H1 (cell line): ENCODE results near the gene SRCIN1. TPM values are rescaled to one million over a fixed set of nuclear protein-coding genes. Genes with fewer than 3 reads are reported as not detected.

Experiments
- CTCF ChIA-PET: fragments of 300-600 bp; sonication (Branson Sonifier 250); formaldehyde crosslinking; loops from one replicate; lab custom pipeline; 2021; ENCODE audit not compliant: partially characterized antibody; lab: Charles Lee
- POLR2A ChIA-PET: fragments of 300-600 bp; sonication (Branson Sonifier 250); formaldehyde crosslinking; loops from one replicate; lab custom pipeline; 2021; ENCODE audit warnings: inconsistent platforms; ENCODE audit not compliant: partially characterized antibody; lab: Charles Lee
- DNase-seq, 2 experiments: peaks; one replicate each; pipeline versions ENCODE4 v3.0.0 to v3.0.0-alpha.2; 2010 to 2022; ENCODE audit warnings: low spot score in 2 of 2, low read depth in 1 of 2, mixed read lengths in 1 of 2
- FAIRE-seq: peaks from 2 replicates; lab custom pipeline; 2011; peaks lifted over from hg19 to GRCh38; lab: Jason Lieb, UNC
- H2AFZ ChIP-seq: 2 replicates; pipeline ENCODE4 v1.8.1; 2012; ENCODE audit warnings: low read length, inconsistent platforms
- H2AK5ac ChIP-seq: 2 replicates; pipeline ENCODE4 v1.6.1; 2013; ENCODE audit warnings: low read depth, low read length
- H2BK120ac ChIP-seq: replicated peaks from 2 replicates; pipeline ENCODE3; 2013; ENCODE audit warnings: low read depth, low read length, inconsistent platforms
- H2BK12ac ChIP-seq: 2 replicates; pipeline ENCODE4 v1.6.1; 2013; ENCODE audit warnings: low read depth, low read length
- H2BK15ac ChIP-seq: 2 replicates; pipeline ENCODE4 v1.6.1; 2013; ENCODE audit warnings: low read length
- H2BK20ac ChIP-seq: 2 replicates; pipeline ENCODE4 v1.6.1; 2013; ENCODE audit warnings: low read length
- H2BK5ac ChIP-seq: 2 replicates; pipeline ENCODE4 v1.6.1; 2013; ENCODE audit warnings: low read depth, low read length
- H3K14ac ChIP-seq: 2 replicates; pipeline ENCODE4 v1.6.1; 2013; ENCODE audit warnings: inconsistent platforms; ENCODE audit not compliant: insufficient read length
- H3K18ac ChIP-seq: 2 replicates; pipeline ENCODE4 v1.6.1; 2013; ENCODE audit warnings: low read length; ENCODE audit errors: extremely low read depth
- H3K23ac ChIP-seq: 2 replicates; pipeline ENCODE4 v1.6.1; 2013; ENCODE audit warnings: inconsistent platforms; ENCODE audit not compliant: insufficient read length
- H3K23me2 ChIP-seq: 2 replicates; pipeline ENCODE4 v1.6.1; 2013; ENCODE audit warnings: low read depth, low read length
- H3K27ac ChIP-seq: 2 replicates; pipeline ENCODE4 v1.6.1; 2011; ENCODE audit warnings: low read depth, low read length, inconsistent platforms
- H3K27me3 ChIP-seq, 4 experiments: replicated peaks in 1 of 4; 1 replicate in 1 of 4; 2 replicates in 3 of 4; pipeline versions ENCODE4 v1.6.1 to v1.8.1; 2011 to 2013; ENCODE audit warnings: low read length in 3 of 4, mild to moderate bottlenecking in 3 of 4, inconsistent platforms in 2 of 4, mixed read lengths in 2 of 4, moderate library complexity in 1 of 4; ENCODE audit not compliant: control insufficient read depth in 3 of 4, insufficient read depth in 3 of 4; ENCODE audit errors: extremely low read depth in 1 of 4
- H3K36me3 ChIP-seq, 4 experiments: 2 replicates each; pipeline versions ENCODE4 v1.6.1 to v1.8.1; 2011 to 2013; ENCODE audit warnings: mild to moderate bottlenecking in 4 of 4, low read length in 3 of 4, moderate library complexity in 2 of 4, control low read depth in 1 of 4, inconsistent platforms in 1 of 4; ENCODE audit not compliant: insufficient read depth in 4 of 4, control insufficient read depth in 2 of 4
- H3K4ac ChIP-seq: replicated peaks from 2 replicates; pipeline ENCODE3; 2013; ENCODE audit warnings: low read length, low read depth, mixed read lengths, inconsistent platforms; ENCODE audit not compliant: insufficient read length
- H3K4me1 ChIP-seq, 4 experiments: replicated peaks in 1 of 4; 1 replicate in 1 of 4; 2 replicates in 3 of 4; pipeline versions ENCODE4 v1.6.1 to v1.8.1; 2011 to 2013; ENCODE audit warnings: low read length in 3 of 4, inconsistent platforms in 2 of 4, mixed read lengths in 1 of 4; ENCODE audit not compliant: insufficient read depth in 4 of 4, control insufficient read depth in 3 of 4
- H3K4me2 ChIP-seq, 2 experiments: 2 replicates each; pipeline versions ENCODE4 v1.6.1 to v1.8.1; 2011 to 2013; ENCODE audit warnings: low read depth in 2 of 2, low read length in 2 of 2, control low read depth in 1 of 2, inconsistent platforms in 1 of 2, mild to moderate bottlenecking in 1 of 2; ENCODE audit not compliant: insufficient read depth in 1 of 2
- H3K4me3 ChIP-seq, 4 experiments: fragments of 200-600, 300-600 bp in 1 of 4; sonication (generic), shearing (Covaris generic), sonication (Bioruptor Twin) in 1 of 4; 2 replicates each; pipeline versions ENCODE4 v1.5.1 to v1.8.1; 2011 to 2016; ENCODE audit warnings: low read length in 4 of 4, low read depth in 3 of 4, control low read depth in 2 of 4, inconsistent platforms in 2 of 4, mild to moderate bottlenecking in 2 of 4, mixed read lengths in 1 of 4, moderate library complexity in 1 of 4; ENCODE audit not compliant: insufficient read depth in 2 of 4; ENCODE audit errors: extremely low read depth in 1 of 4
- H3K56ac ChIP-seq: replicated peaks from 2 replicates; pipeline ENCODE3; 2013; ENCODE audit warnings: low read depth, mild to moderate bottlenecking, mixed read lengths, low read length, inconsistent platforms; ENCODE audit not compliant: insufficient read length
- H3K79me1 ChIP-seq: 2 replicates; pipeline ENCODE4 v1.6.1; 2013; ENCODE audit warnings: low read depth, low read length, control low read depth
- H3K79me2 ChIP-seq, 2 experiments: 2 replicates each; pipeline versions ENCODE4 v1.6.1 to v1.8.1; 2012 to 2013; ENCODE audit warnings: low read length in 2 of 2, mild to moderate bottlenecking in 2 of 2, inconsistent platforms in 1 of 2; ENCODE audit not compliant: insufficient read depth in 2 of 2, control insufficient read depth in 1 of 2
- H3K9ac ChIP-seq, 4 experiments: replicated peaks in 1 of 4; 1 replicate in 1 of 4; 2 replicates in 3 of 4; pipeline versions ENCODE4 v1.6.1 to v1.8.1; 2011 to 2013; ENCODE audit warnings: low read depth in 3 of 4, low read length in 3 of 4, control low read depth in 2 of 4, mild to moderate bottlenecking in 2 of 4, moderate library complexity in 2 of 4, inconsistent platforms in 1 of 4; ENCODE audit errors: extremely low read depth in 1 of 4
- H3K9me3 ChIP-seq, 2 experiments: 2 replicates each; pipeline versions ENCODE4 v1.6.1 to v1.8.1; 2012 to 2013; ENCODE audit warnings: mild to moderate bottlenecking in 2 of 2, moderate library complexity in 2 of 2, control low read depth in 1 of 2, inconsistent platforms in 1 of 2, low read depth in 1 of 2, low read length in 1 of 2, mixed read lengths in 1 of 2; ENCODE audit not compliant: insufficient read depth in 2 of 2
- H4K20me1 ChIP-seq, 2 experiments: replicated peaks in 1 of 2; 2 replicates each; pipeline versions ENCODE3 to v1.8.1; 2011 to 2013; ENCODE audit warnings: inconsistent platforms in 2 of 2, low read length in 2 of 2, mild to moderate bottlenecking in 1 of 2; ENCODE audit not compliant: insufficient read depth in 2 of 2, control insufficient read depth in 1 of 2
- H4K5ac ChIP-seq: 2 replicates; pipeline ENCODE4 v1.6.1; 2013; ENCODE audit warnings: low read length, low read depth, mixed read lengths, inconsistent platforms; ENCODE audit not compliant: insufficient read length
- H4K8ac ChIP-seq: 2 replicates; pipeline ENCODE4 v1.8.0; 2013; ENCODE audit warnings: mild to moderate bottlenecking, moderate library complexity, low read length, inconsistent platforms; ENCODE audit not compliant: insufficient read depth; ENCODE audit errors: extremely low read depth
- H4K91ac ChIP-seq: replicated peaks from 2 replicates; pipeline ENCODE3; 2013; ENCODE audit warnings: low read length, mixed read lengths, inconsistent platforms; ENCODE audit not compliant: insufficient read length
- MAFK ChIP-seq: IDR thresholded peaks from 2 replicates; pipeline ENCODE4 v1.6.1; 2012; ENCODE audit warnings: low read depth, mild to moderate bottlenecking, improper control_type of control experiment, low read length
- RXRA ChIP-seq: IDR thresholded peaks from 2 replicates; pipeline ENCODE4 v1.6.1; 2011; ENCODE audit warnings: low read depth, mild to moderate bottlenecking, low read length, moderate library complexity; ENCODE audit not compliant: insufficient read depth
- SIN3A ChIP-seq, 2 experiments: IDR thresholded peaks in 1 of 2; conservative IDR thresholded peaks in 1 of 2; 2 replicates each; pipeline ENCODE4 v1.6.1; 2011 to 2012; ENCODE audit warnings: low read length in 2 of 2, improper control_type of control experiment in 1 of 2, low read depth in 1 of 2, mild to moderate bottlenecking in 1 of 2
- ZNF274 ChIP-seq: IDR thresholded peaks from 2 replicates; pipeline ENCODE4 v1.7.0; 2012; ENCODE audit warnings: low read length, borderline replicate concordance; ENCODE audit errors: extremely low read depth
- WGBS, 2 experiments: shearing (Covaris generic) in 1 of 2; methylation state at CpG; one replicate each; pipeline versions ENCODE4 v1.1.6 to v1.1.7; 2013 to 2015; ENCODE audit warnings: low lambda C conversion rate in 2 of 2, mixed read lengths in 2 of 2, inconsistent platforms in 1 of 2, low coverage in 1 of 2, missing lambda C conversion rate in 1 of 2; ENCODE audit not compliant: insufficient replicate concordance in 2 of 2, insufficient coverage in 1 of 2, insufficient read length in 1 of 2; ENCODE audit errors: extremely low coverage in 1 of 2, missing lambda C conversion rate in 1 of 2; 5-methylcytosine and 5-hydroxymethylcytosine counted together
- polyA plus RNA-seq, 7 experiments: library from polyadenylated mRNA; depleted of rRNA in 3 of 7; stranded (reverse) in 5 of 7; unstranded in 2 of 7; fragments of >200 nt in 5 of 7; fragments of 200-250 nt in 2 of 7; gene quantifications; 1 replicate in 5 of 7; 2 replicates in 1 of 7; 4 replicates in 1 of 7; pipeline versions ENCODE4 v1.2.1 to v1.2.3, GENCODE V29; 2011 to 2013; ENCODE audit warnings: missing spikeins in 2 of 7, mixed read lengths in 2 of 7
- total RNA-seq: library from RNA; stranded (reverse); fragmentation: NEBNext Ultra II Directional; extraction: Animal tissue kit (Norgen Biotek cat#: 25700); gene quantifications from 2 replicates; pipeline ENCODE4 v1.2.1, GENCODE V29; 2021

The SRCIN1 gene
- total and polyA plus RNA-seq, 2 of the 8 experiments (the other 6 are each of a cell fraction or from before 2014, with no cell fraction given), result 2.8 to 3.8 TPM

DNA sequence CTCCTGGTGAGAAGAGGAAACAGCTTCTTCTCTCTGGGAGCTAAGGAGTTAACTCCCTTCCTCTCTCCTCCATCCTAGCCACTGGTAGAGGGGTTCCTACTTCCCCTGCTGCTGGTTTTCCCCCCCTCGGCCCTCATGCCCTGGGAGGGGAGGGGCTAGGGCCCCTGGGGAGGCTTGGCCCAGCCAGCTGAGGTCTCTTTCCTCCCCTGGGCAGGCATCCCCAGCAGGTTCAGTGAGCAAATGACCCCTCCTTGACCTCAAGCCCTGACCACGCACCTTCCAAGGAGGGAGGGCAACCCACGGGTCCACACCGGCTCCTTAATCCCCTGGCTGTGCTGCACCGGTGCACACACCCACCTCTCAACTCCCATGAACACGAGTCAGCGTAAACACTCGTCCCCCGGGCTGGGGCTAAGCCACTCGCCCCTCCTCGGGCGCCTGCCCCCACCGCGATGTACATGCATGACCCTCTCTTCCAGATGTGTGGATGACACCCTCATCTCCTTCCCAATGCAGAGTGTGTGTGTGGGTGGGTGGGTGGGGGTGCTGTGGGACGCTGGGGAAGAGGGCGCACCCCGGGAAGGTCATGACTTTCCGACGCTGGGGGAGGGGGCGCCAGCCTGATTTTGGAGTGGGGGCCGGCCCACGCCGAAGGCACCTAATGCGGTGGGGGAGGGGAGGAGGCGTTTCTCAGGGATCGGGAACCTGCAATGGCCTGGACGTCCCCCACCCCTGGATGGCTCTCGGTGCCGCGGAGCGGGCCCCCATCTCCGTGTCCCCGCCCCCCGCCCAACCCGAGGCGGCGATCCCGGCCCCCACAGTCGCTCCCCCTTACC lies 33.7 kb downstream of the SRCIN1 start:
- no peak overlapping the region; the same call in 1 of the 2 replicates for H3K18ac ChIP-seq
- no peak overlapping the region for H3K4ac ChIP-seq
- peak overlapping the region; percentile 73 to 84 for H3K4me2 ChIP-seq
- no peak overlapping the region for H3K9ac ChIP-seq
- H4K5ac ChIP-seq, result no peak overlapping the region
- FAIRE-seq (no peak), DNase-seq (no peak)
- H4K91ac ChIP-seq, result no peak overlapping the region
- no peak overlapping the region for H2AFZ ChIP-seq
- H2AK5ac ChIP-seq, result peak overlapping the region; percentile 65; the same call in 1 of the 2 replicates
- no peak overlapping the region for H2BK12ac ChIP-seq
- H2BK120ac ChIP-seq, result no peak overlapping the region
- no peak overlapping the region for H2BK20ac ChIP-seq
- no peaks in the 10 kb centered on the region for H3K9me3 ChIP-seq
- H3K4me3 ChIP-seq, result peak overlapping the region; percentile 27 to 57 (median 42); a peak in 7 of 8 replicates
- H3K79me1 ChIP-seq, result no peaks in the 10 kb centered on the region
- H3K56ac ChIP-seq, result no peak overlapping the region
- H3K36me3 ChIP-seq, result no peaks in the 10 kb centered on the region
- no peak overlapping the region for H3K27ac ChIP-seq
- H3K79me2 ChIP-seq, result no peaks in the 10 kb centered on the region
- H3K14ac ChIP-seq, result no peak overlapping the region
- H3K4me1 ChIP-seq, result peaks cover 6 to 15% (median 12%) of the 10 kb centered on the region in 4 experiments
- H3K23me2 ChIP-seq, result peaks cover 6% of the 10 kb centered on the region; the same call in 1 of the 2 replicates
- no peak overlapping the region for H3K23ac ChIP-seq
- 0 out of 4 replicates have a peak, but pooled peaks of 1 of the 2 experiments have one; percentile 14 for TF ChIP-seq SIN3A (conservative IDR thresholded peaks at IDR 0.05 in 1 of 2, IDR thresholded peaks at IDR 0.05 in 1 of 2; ENCODE audit: low read depth in 1 of 2, low read length in 2 of 2)
- no peak for TF ChIP-seq ZNF274
- TF ChIP-seq MAFK, result no peak
- 0 out of 2 replicates have a peak, but pooled peaks have one; percentile 35 for TF ChIP-seq RXRA
- no peak overlapping the region for H2BK15ac ChIP-seq
- no peak overlapping the region for H2BK5ac ChIP-seq
- H4K20me1 ChIP-seq, result peaks cover 10 to 23% of the 10 kb centered on the region in 2 experiments
- WGBS, 2 experiments, result 4% methylated on average over 14 of the region's 39 CpGs; no CpG with 5 or more reads in 1 of the 2 experiments
- POLR2A ChIA-PET, result interaction anchor here (0.6 to 1.0 kb wide), 4 partner anchors 9 to 29 kb away, joined by 3 to 4 read pairs (median 3); no protein-coding TSS in a partner anchor
- peaks cover 35 to 97% (median 92%) of the 10 kb centered on the region in 4 experiments for H3K27me3 ChIP-seq
- CTCF ChIA-PET, result interaction anchor here (0.6 to 0.9 kb wide), 3 partner anchors 35 to 117 kb away, joined by 3 read pairs; no protein-coding TSS in a partner anchor
- H4K8ac ChIP-seq, result no peak overlapping the region
